HepG2 (cell line): Measurements from ENCODE around the gene SETD1B. TPM values are rescaled to one million over a fixed set of nuclear protein-coding genes. Genes with fewer than 3 reads are reported as not detected.

Source experiments
- CREBL2 ChIP-seq: sonication (generic); formaldehyde crosslinking; IDR thresholded peaks from 2 replicates; pipeline ENCODE4 v1.8.1; 2023; ENCODE audit warnings: missing genetic modification reagents, mild to moderate bottlenecking, borderline replicate concordance
- EED ChIP-seq: sonication (generic); formaldehyde crosslinking; IDR thresholded peaks from 2 replicates; pipeline ENCODE4 v1.5.0; 2020; ENCODE audit warnings: mild to moderate bottlenecking, missing genetic modification reagents
- ERF ChIP-seq: IDR thresholded peaks from 2 replicates; pipeline ENCODE4 v1.6.1; 2018; ENCODE audit warnings: missing biosample characterization, missing genetic modification reagents
- ETV5 ChIP-seq: IDR thresholded peaks from 2 replicates; pipeline ENCODE4 v1.6.1; 2018; ENCODE audit warnings: missing biosample characterization, missing genetic modification reagents, inconsistent platforms, borderline replicate concordance
- EZH2 ChIP-seq: conservative IDR thresholded peaks from 2 replicates; pipeline ENCODE4 v1.6.1; 2012; ENCODE audit warnings: mild to moderate bottlenecking, low read depth, low read length, moderate library complexity
- GATAD2A ChIP-seq: IDR thresholded peaks from 2 replicates; pipeline ENCODE4 v1.6.1; 2016
- HDAC1 ChIP-seq: sonication (generic); formaldehyde crosslinking; IDR thresholded peaks from 2 replicates; pipeline ENCODE4 v1.5.1; 2020; ENCODE audit warnings: mild to moderate bottlenecking, missing genetic modification reagents
- HMG20B ChIP-seq: conservative IDR thresholded peaks from 2 replicates; pipeline ENCODE4 v1.6.1; 2016; ENCODE audit warnings: missing genetic modification reagents, missing compliant biosample characterization
- HMGA1 ChIP-seq: sonication (generic); formaldehyde crosslinking; conservative IDR thresholded peaks from 2 replicates; pipeline ENCODE4 v1.4.0; 2020; ENCODE audit warnings: missing genetic modification reagents
- KDM5A ChIP-seq: fragments of 200-600 bp; sonication (generic); IDR thresholded peaks from 2 replicates; pipeline ENCODE4 v1.7.0; 2018; ENCODE audit warnings: antibody characterized with exemption, mild to moderate bottlenecking, low read length, borderline replicate concordance
- NCOR1 ChIP-seq: fragments of 200-600 bp; sonication (generic); IDR thresholded peaks from 2 replicates; pipeline ENCODE4 v1.7.0; 2017; ENCODE audit warnings: antibody characterized with exemption, low read length, borderline replicate concordance
- NFRKB ChIP-seq: fragments of 450-650 bp; IDR thresholded peaks from 2 replicates; pipeline ENCODE4 v1.6.1; 2017
- PCBP1 ChIP-seq: fragments of 200-400 bp; formaldehyde crosslinking; IDR thresholded peaks from 2 replicates; pipeline ENCODE4 v1.6.1; 2017; ENCODE audit warnings: mild to moderate bottlenecking, low read depth, low read length, borderline replicate concordance
- RORA ChIP-seq: sonication (generic); formaldehyde crosslinking; IDR thresholded peaks from 2 replicates; pipeline ENCODE4 v1.5.0; 2020; ENCODE audit warnings: mild to moderate bottlenecking, missing genetic modification reagents, moderate library complexity
- SALL2 ChIP-seq: sonication (generic); formaldehyde crosslinking; IDR thresholded peaks from 2 replicates; pipeline ENCODE4 v1.8.1; 2023; ENCODE audit warnings: mild to moderate bottlenecking, missing genetic modification reagents, inconsistent platforms
- SIX1 ChIP-seq: sonication (generic); formaldehyde crosslinking; IDR thresholded peaks from 2 replicates; pipeline ENCODE4 v1.4.0; 2020; ENCODE audit warnings: missing genetic modification reagents, borderline replicate concordance
- SRY ChIP-seq: sonication (generic); formaldehyde crosslinking; IDR thresholded peaks from 2 replicates; pipeline ENCODE4 v1.8.0; 2022; ENCODE audit warnings: mild to moderate bottlenecking, missing genetic modification reagents
- TAF1 ChIP-seq: sonication (generic); formaldehyde crosslinking; IDR thresholded peaks from 2 replicates; pipeline ENCODE4 v1.4.0; 2020; ENCODE audit warnings: missing genetic modification reagents
- TBX2 ChIP-seq: sonication (generic); formaldehyde crosslinking; IDR thresholded peaks from 2 replicates; pipeline ENCODE4 v1.5.0; 2020; ENCODE audit warnings: missing genetic modification reagents, mild to moderate bottlenecking, borderline replicate concordance
- TOE1 ChIP-seq: sonication (generic); formaldehyde crosslinking; IDR thresholded peaks from 2 replicates; pipeline ENCODE4 v1.4.0; 2020; ENCODE audit warnings: mild to moderate bottlenecking, missing genetic modification reagents
- YEATS2 ChIP-seq: sonication (generic); formaldehyde crosslinking; IDR thresholded peaks from 2 replicates; pipeline ENCODE4 v1.4.0; 2020; ENCODE audit warnings: missing genetic modification reagents, borderline replicate concordance
- ZC3H13 ChIP-seq: sonication (generic); formaldehyde crosslinking; IDR thresholded peaks from 2 replicates; pipeline ENCODE4 v1.8.1; 2023; ENCODE audit warnings: mild to moderate bottlenecking, missing genetic modification reagents, moderate library complexity
- ZFP82 ChIP-seq: sonication (generic); formaldehyde crosslinking; IDR thresholded peaks from 2 replicates; pipeline ENCODE4 v1.5.1; 2020; ENCODE audit warnings: mild to moderate bottlenecking, missing genetic modification reagents, borderline replicate concordance
- ZIK1 ChIP-seq: sonication (generic); formaldehyde crosslinking; IDR thresholded peaks from 2 replicates; pipeline ENCODE4 v1.5.0; 2020; ENCODE audit warnings: mild to moderate bottlenecking, low read depth, missing genetic modification reagents, borderline replicate concordance
- ZNF12 ChIP-seq: sonication (generic); formaldehyde crosslinking; IDR thresholded peaks from 2 replicates; pipeline ENCODE4 v1.5.0; 2020; ENCODE audit warnings: missing genetic modification reagents
- ZNF136 ChIP-seq: sonication (generic); formaldehyde crosslinking; IDR thresholded peaks from 2 replicates; pipeline ENCODE4 v1.8.1; 2022; ENCODE audit warnings: low read depth, mild to moderate bottlenecking, moderate library complexity, missing genetic modification reagents
- ZNF160 ChIP-seq: sonication (generic); formaldehyde crosslinking; IDR thresholded peaks from 2 replicates; pipeline ENCODE4 v1.8.0; 2022; ENCODE audit warnings: mild to moderate bottlenecking, inconsistent platforms, missing genetic modification reagents
- ZNF337 ChIP-seq: sonication (generic); formaldehyde crosslinking; IDR thresholded peaks from 2 replicates; pipeline ENCODE4 v1.5.1; 2020; ENCODE audit warnings: missing genetic modification reagents, low read depth, mild to moderate bottlenecking, borderline replicate concordance
- ZNF431 ChIP-seq: sonication (generic); formaldehyde crosslinking; IDR thresholded peaks from 2 replicates; pipeline ENCODE4 v1.9.0; 2022; ENCODE audit warnings: missing genetic modification reagents, low read depth, mild to moderate bottlenecking, borderline replicate concordance
- ZNF569 ChIP-seq: sonication (generic); formaldehyde crosslinking; IDR thresholded peaks from 2 replicates; pipeline ENCODE4 v1.5.0; 2020; ENCODE audit warnings: mild to moderate bottlenecking, missing genetic modification reagents, moderate library complexity, borderline replicate concordance
- polyA plus RNA-seq, 8 experiments: library from polyadenylated mRNA; depleted of rRNA in 3 of 8; stranded (reverse) in 7 of 8; unstranded in 1 of 8; fragments of >200 nt; fragmentation: Illumina TruSeq in 4 of 8; extraction: Trizol in 4 of 8; gene quantifications; 2 replicates each; pipeline versions ENCODE4 v1.2.1 to v1.2.3, GENCODE V29; 2011 to 2016; ENCODE audit warnings: low read depth in 4 of 8, missing spikeins in 1 of 8, mixed read lengths in 1 of 8; ENCODE audit not compliant: insufficient read depth in 1 of 8
- total RNA-seq, 5 experiments: library from RNA; depleted of rRNA; stranded (reverse); fragments of >200 nt; fragmentation: Illumina TruSeq; extraction: Trizol; gene quantifications; 2 replicates each; pipeline ENCODE4 v1.2.3, GENCODE V29; 2016; ENCODE audit warnings: low read depth in 1 of 5
- TF ChIP-seq, protein P1 (sequence below): sonication (generic); formaldehyde crosslinking; IDR thresholded peaks from 2 replicates; pipeline ENCODE4 v1.4.0; 2020; ENCODE audit warnings: missing genetic modification reagents

The SETD1B gene
- total and polyA plus RNA-seq, 2 of the 13 experiments (the other 11 are each of a cell fraction or from before 2014, with no cell fraction given) = 1.1 to 1.4 TPM

DNA sequence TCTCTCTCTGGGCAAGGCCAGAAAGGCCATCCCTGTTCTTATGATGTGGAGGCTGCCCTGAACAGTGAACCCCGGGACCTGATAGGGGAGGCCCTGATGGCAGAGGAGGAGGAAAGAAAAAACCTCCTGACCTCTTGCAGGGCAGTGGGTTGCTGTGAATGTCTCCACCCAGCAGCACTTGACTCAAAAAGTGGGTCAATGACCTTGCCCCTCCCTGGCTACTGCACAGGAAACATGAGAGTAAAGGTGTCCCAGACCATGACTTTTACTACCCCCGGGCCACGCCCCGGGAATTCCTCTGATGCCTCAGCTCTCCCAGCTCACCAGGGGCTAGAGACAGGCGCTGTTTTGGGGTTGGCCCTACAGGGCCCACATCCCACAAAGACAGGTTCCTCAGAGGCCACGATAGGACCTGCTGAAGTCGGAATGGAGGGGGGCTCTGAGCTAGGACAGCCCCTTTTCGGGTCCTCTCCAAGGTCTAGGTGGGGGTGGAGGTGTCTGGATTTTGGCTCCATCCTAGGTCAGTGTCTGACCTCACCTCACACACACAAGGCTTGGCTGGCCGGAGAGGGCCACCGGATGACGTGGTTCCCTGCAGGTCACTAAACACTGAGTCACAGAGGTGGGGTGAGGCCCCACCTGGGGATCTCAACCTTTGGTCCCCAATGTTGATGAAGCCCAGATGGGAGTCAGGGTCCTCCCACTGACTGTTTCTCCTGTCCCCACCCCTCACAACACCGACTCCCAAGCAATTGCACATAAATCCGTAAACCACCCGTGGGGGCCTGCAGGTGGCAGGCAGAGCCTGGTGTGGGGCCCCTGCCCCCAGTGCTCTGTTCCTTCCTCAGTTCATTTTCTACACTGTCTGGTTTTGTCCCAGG, 11.9 kb upstream of the SETD1B start (continued):
- TF ChIP-seq SIX1 (CRISPR knock-in tag) (peak; percentile 65; the same call in 1 of the 2 replicates), HMGA1 (CRISPR knock-in tag) (no peak), RORA (CRISPR knock-in tag) (no peak), TBX2 (CRISPR knock-in tag) (no peak; the same call in 1 of the 2 replicates), GATAD2A (CRISPR knock-in tag) (peak; percentile 50), YEATS2 (CRISPR knock-in tag) (no peak; the same call in 1 of the 2 replicates), ZC3H13 (no peak), ZNF12 (CRISPR knock-in tag) (no peak), PCBP1 (no peak), ZNF160 (CRISPR knock-in tag) (no peak), TAF1 (CRISPR knock-in tag) (no peak), HDAC1 (CRISPR knock-in tag) (peak; percentile 53), ZNF569 (no peak), ZFP82 (0 out of 2 replicates have a peak, but pooled peaks have one; percentile 48), ERF (CRISPR knock-in tag) (peak; percentile 72), ZNF136 (CRISPR knock-in tag) (no peak), CREBL2 (CRISPR knock-in tag) (no peak), NFRKB (no peak), SRY (CRISPR knock-in tag) (no peak), EZH2 (no peak), ZNF431 (CRISPR knock-in tag) (no peak), TOE1 (no peak), ETV5 (peak; percentile 82), ZIK1 (no peak), EED (CRISPR knock-in tag) (no peak), ZNF337 (CRISPR knock-in tag) (no peak), NCOR1 (peak; percentile 18; the same call in 1 of the 2 replicates), HMG20B (CRISPR knock-in tag) (peak; percentile 30; the same call in 1 of the 2 replicates), KDM5A (no peak), SALL2 (no peak)
- TF ChIP-seq, protein P1, sequence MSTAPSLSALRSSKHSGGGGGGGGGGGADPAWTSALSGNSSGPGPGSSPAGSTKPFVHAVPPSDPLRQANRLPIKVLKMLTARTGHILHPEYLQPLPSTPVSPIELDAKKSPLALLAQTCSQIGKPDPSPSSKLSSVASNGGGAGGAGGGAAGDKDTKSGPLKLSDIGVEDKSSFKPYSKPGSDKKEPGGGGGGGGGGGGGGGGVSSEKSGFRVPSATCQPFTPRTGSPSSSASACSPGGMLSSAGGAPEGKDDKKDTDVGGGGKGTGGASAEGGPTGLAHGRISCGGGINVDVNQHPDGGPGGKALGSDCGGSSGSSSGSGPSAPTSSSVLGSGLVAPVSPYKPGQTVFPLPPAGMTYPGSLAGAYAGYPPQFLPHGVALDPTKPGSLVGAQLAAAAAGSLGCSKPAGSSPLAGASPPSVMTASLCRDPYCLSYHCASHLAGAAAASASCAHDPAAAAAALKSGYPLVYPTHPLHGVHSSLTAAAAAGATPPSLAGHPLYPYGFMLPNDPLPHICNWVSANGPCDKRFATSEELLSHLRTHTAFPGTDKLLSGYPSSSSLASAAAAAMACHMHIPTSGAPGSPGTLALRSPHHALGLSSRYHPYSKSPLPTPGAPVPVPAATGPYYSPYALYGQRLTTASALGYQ (CRISPR knock-in tag) = peak; percentile 60; the same call in 1 of the 2 replicates
